Erythroblast (primary cell): ENCODE results near the gene GPN2.

Experiments
- GATA1 ChIP-seq: IDR thresholded peaks from 2 replicates; pipeline ENCODE4 v1.6.1; 2011; ENCODE audit warnings: low read depth, mild to moderate bottlenecking, control low read depth, low read length, moderate library complexity
- POLR2A ChIP-seq: IDR thresholded peaks from 2 replicates; pipeline ENCODE4 v1.6.1; 2011; ENCODE audit warnings: mild to moderate bottlenecking, low read length

DNA sequence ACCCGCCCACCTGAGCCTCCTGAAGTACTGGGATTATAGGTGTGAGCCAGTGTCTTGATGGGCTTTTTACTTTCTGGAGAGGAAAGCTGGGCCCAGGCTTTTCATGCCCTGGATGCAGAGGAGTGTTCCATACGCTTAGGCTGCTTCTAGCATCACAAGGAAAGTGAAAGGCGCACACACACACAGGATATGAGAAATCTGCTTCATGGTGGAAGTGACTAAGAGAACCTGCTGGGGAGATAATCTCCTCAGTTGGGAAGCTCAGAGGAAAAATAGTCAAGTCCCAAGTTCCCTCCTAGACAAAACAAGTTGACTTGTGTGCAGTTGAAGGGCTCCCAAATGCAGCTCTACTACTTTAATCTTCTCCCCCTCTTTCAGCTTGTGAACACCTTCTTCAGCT is 33.6 kb upstream of the GPN2 start:
- TF ChIP-seq POLR2A (no peak), GATA1 (no peak)
